IMR-90 (cell line): ENCODE data around the gene AKAP6. TPM values are rescaled to one million over a fixed set of nuclear protein-coding genes. Genes with fewer than 3 reads are reported as not detected.

Source experiments
- ATAC-seq: fragments of 200-7000 bp; cut with Tn5 transposase; 2 replicates; pipeline ENCODE4 v1.9.1; 2020; ENCODE audit warnings: low read depth, mild to moderate bottlenecking, moderate library complexity
- BruUV-seq: library from RNA; stranded (reverse); fragments of 400-500 nt; replicated peaks from 2 replicates; lab custom pipeline; 2021; lab: Mats Ljungman, UMichigan
- CTCF ChIA-PET: fragments of 300-600 bp; formaldehyde crosslinking; extraction: SDS; loops from one replicate; lab custom pipeline; 2021; ENCODE audit warnings: antibody characterized with exemption; lab: Yijun Ruan, JAX
- POLR2A ChIA-PET: fragments of 300-600 bp; sonication (Branson Sonifier 250); formaldehyde crosslinking; loops from one replicate; lab custom pipeline; 2022; ENCODE audit warnings: antibody characterized with exemption; ENCODE audit not compliant: unreplicated experiment; lab: Charles Lee
- DNase-seq: peaks from one replicate; pipeline ENCODE4 v3.0.0; 2013
- H2AFZ ChIP-seq: replicated peaks from 2 replicates; pipeline ENCODE3; 2013; ENCODE audit warnings: low read length, mild to moderate bottlenecking; ENCODE audit not compliant: poor library complexity
- H2AK5ac ChIP-seq: 2 replicates; pipeline ENCODE4 v1.6.1; 2013; ENCODE audit warnings: low read depth, low read length, inconsistent platforms
- H2AK9ac ChIP-seq: replicated peaks from 2 replicates; pipeline ENCODE3; 2013; ENCODE audit warnings: mild to moderate bottlenecking, low read depth, low read length, moderate library complexity; ENCODE audit not compliant: poor library complexity
- H2BK120ac ChIP-seq: 2 replicates; pipeline ENCODE4 v1.6.1; 2013; ENCODE audit warnings: low read depth, low read length, inconsistent platforms
- H2BK15ac ChIP-seq: 3 replicates; pipeline ENCODE4 v1.6.1; 2013; ENCODE audit warnings: low read depth, low read length, inconsistent platforms
- H2BK20ac ChIP-seq: 2 replicates; pipeline ENCODE4 v1.6.1; 2013; ENCODE audit warnings: low read depth, mild to moderate bottlenecking, inconsistent platforms, low read length, moderate library complexity
- H2BK5ac ChIP-seq: 2 replicates; pipeline ENCODE4 v1.6.1; 2013; ENCODE audit warnings: mild to moderate bottlenecking, low read depth, low read length, inconsistent platforms; ENCODE audit not compliant: poor library complexity, severe bottlenecking
- H3K14ac ChIP-seq: replicated peaks from 2 replicates; pipeline ENCODE4 v1.6.1; 2013; ENCODE audit warnings: low read depth, low read length, inconsistent platforms
- H3K18ac ChIP-seq: 2 replicates; pipeline ENCODE4 v1.6.1; 2013; ENCODE audit warnings: low read depth, low read length, control low read depth
- H3K23ac ChIP-seq: 2 replicates; pipeline ENCODE4 v1.6.1; 2013; ENCODE audit warnings: low read depth, low read length, inconsistent platforms
- H3K27ac ChIP-seq: 2 replicates; pipeline ENCODE4 v1.5.1; 2013; ENCODE audit warnings: mild to moderate bottlenecking, control low read depth, low read length; ENCODE audit not compliant: insufficient read depth
- H3K27me3 ChIP-seq: 2 replicates; pipeline ENCODE4 v1.6.1; 2013; ENCODE audit warnings: low read length; ENCODE audit not compliant: control insufficient read depth, insufficient read depth
- H3K36me3 ChIP-seq: 2 replicates; pipeline ENCODE4 v1.6.1; 2013; ENCODE audit warnings: low read length, mixed read lengths; ENCODE audit not compliant: control insufficient read depth, insufficient read depth
- H3K4ac ChIP-seq: 2 replicates; pipeline ENCODE4 v1.6.1; 2013; ENCODE audit warnings: low read depth, low read length, inconsistent platforms
- H3K4me1 ChIP-seq: 2 replicates; pipeline ENCODE4 v1.6.1; 2013; ENCODE audit warnings: low read length, mixed read lengths; ENCODE audit not compliant: control insufficient read depth, insufficient read depth
- H3K4me2 ChIP-seq: 2 replicates; pipeline ENCODE4 v1.6.1; 2013; ENCODE audit warnings: low read depth, mild to moderate bottlenecking, control low read depth, low read length, moderate library complexity
- H3K4me3 ChIP-seq: 2 replicates; pipeline ENCODE4 v1.5.1; 2013; ENCODE audit warnings: low read depth, mild to moderate bottlenecking, control low read depth, low read length, moderate library complexity; ENCODE audit not compliant: insufficient read depth
- H3K56ac ChIP-seq: 2 replicates; pipeline ENCODE4 v1.6.1; 2013; ENCODE audit warnings: low read length, inconsistent platforms; ENCODE audit not compliant: insufficient read depth; ENCODE audit errors: extremely low read depth
- H3K79me1 ChIP-seq, 2 experiments: 2 replicates each; pipeline ENCODE4 v1.6.1; 2013; ENCODE audit warnings: low read length in 2 of 2, inconsistent platforms in 1 of 2, low read depth in 1 of 2
- H3K9ac ChIP-seq: 2 replicates; pipeline ENCODE4 v1.6.1; 2013; ENCODE audit warnings: low read depth, low read length, control low read depth
- H3K9me1 ChIP-seq: 2 replicates; pipeline ENCODE4 v1.6.1; 2013; ENCODE audit warnings: low read length, inconsistent platforms; ENCODE audit not compliant: insufficient read depth
- H3K9me3 ChIP-seq: 2 replicates; pipeline ENCODE4 v1.6.1; 2013; ENCODE audit warnings: low read length; ENCODE audit not compliant: control insufficient read depth, insufficient read depth
- H4K20me1 ChIP-seq: 2 replicates; pipeline ENCODE4 v1.6.1; 2013; ENCODE audit warnings: low read length, inconsistent platforms; ENCODE audit not compliant: insufficient read depth
- H4K5ac ChIP-seq: 2 replicates; pipeline ENCODE4 v1.6.1; 2013; ENCODE audit warnings: mild to moderate bottlenecking, low read depth, low read length, control low read depth
- H4K8ac ChIP-seq, 2 experiments: 2 replicates each; pipeline ENCODE4 v1.6.1; 2013; ENCODE audit warnings: low read depth in 2 of 2, low read length in 2 of 2, control low read depth in 1 of 2, inconsistent platforms in 1 of 2
- H4K91ac ChIP-seq: 2 replicates; pipeline ENCODE4 v1.6.1; 2013; ENCODE audit warnings: low read depth, low read length, inconsistent platforms; ENCODE audit not compliant: insufficient read depth
- BHLHE40 ChIP-seq: fragments of 150-350 bp; IDR thresholded peaks from 2 replicates; pipeline ENCODE4 v1.6.1; 2016; ENCODE audit warnings: mild to moderate bottlenecking, low read depth, low read length
- CEBPB ChIP-seq: IDR thresholded peaks from 2 replicates; pipeline ENCODE4 v1.6.1; 2012; ENCODE audit warnings: low read depth, low read length, improper control_type of control experiment
- CHD1 ChIP-seq: IDR thresholded peaks from 2 replicates; pipeline ENCODE4 v1.6.1; 2012; ENCODE audit warnings: low read depth, low read length, improper control_type of control experiment
- CTCF ChIP-seq: conservative IDR thresholded peaks from 2 replicates; pipeline ENCODE4 v1.5.1; 2012; ENCODE audit warnings: mild to moderate bottlenecking, low read depth, low read length, improper control_type of control experiment
- ELK1 ChIP-seq: fragments of 150-350 bp; IDR thresholded peaks from 2 replicates; pipeline ENCODE4 v1.6.1; 2016; ENCODE audit warnings: low read depth, mild to moderate bottlenecking, low read length, moderate library complexity, borderline replicate concordance
- FOS ChIP-seq: fragments of 150-350 bp; IDR thresholded peaks from 2 replicates; pipeline ENCODE4 v1.6.1; 2016; ENCODE audit warnings: low read depth, low read length
- MAFK ChIP-seq: IDR thresholded peaks from 2 replicates; pipeline ENCODE4 v1.6.1; 2012; ENCODE audit warnings: low read depth, low read length, improper control_type of control experiment
- MAZ ChIP-seq: IDR thresholded peaks from 2 replicates; pipeline ENCODE4 v1.6.1; 2012; ENCODE audit warnings: low read depth, mild to moderate bottlenecking, low read length, improper control_type of control experiment, moderate library complexity, borderline replicate concordance
- MXI1 ChIP-seq: IDR thresholded peaks from 2 replicates; pipeline ENCODE4 v1.6.1; 2012; ENCODE audit warnings: low read depth, mild to moderate bottlenecking, low read length, moderate library complexity, borderline replicate concordance
- NFE2L2 ChIP-seq: fragments of 150-350 bp; IDR thresholded peaks from 2 replicates; pipeline ENCODE4 v1.6.1; 2016; ENCODE audit warnings: low read depth, mild to moderate bottlenecking, low read length
- POLR2A ChIP-seq: IDR thresholded peaks from 2 replicates; pipeline ENCODE4 v1.6.1; 2012; ENCODE audit warnings: mild to moderate bottlenecking, low read depth, low read length
- RAD21 ChIP-seq: IDR thresholded peaks from 2 replicates; pipeline ENCODE4 v1.6.1; 2012; ENCODE audit warnings: low read length, improper control_type of control experiment
- RCOR1 ChIP-seq: IDR thresholded peaks from 2 replicates; pipeline ENCODE4 v1.6.1; 2012; ENCODE audit warnings: mild to moderate bottlenecking, low read length, improper control_type of control experiment; ENCODE audit not compliant: insufficient replicate concordance
- RFX5 ChIP-seq: IDR thresholded peaks from 2 replicates; pipeline ENCODE4 v1.8.0; 2012; ENCODE audit warnings: low read depth, mild to moderate bottlenecking, low read length, moderate library complexity
- SMC3 ChIP-seq: fragments of 150-350 bp; IDR thresholded peaks from 2 replicates; pipeline ENCODE4 v1.6.1; 2016; ENCODE audit warnings: low read depth, mild to moderate bottlenecking, antibody characterized with exemption, low read length, moderate library complexity
- USF2 ChIP-seq: fragments of 150-350 bp; IDR thresholded peaks from 2 replicates; pipeline ENCODE4 v1.6.1; 2017; ENCODE audit warnings: mild to moderate bottlenecking, antibody characterized with exemption, low read length, low read depth
- WGBS, 2 experiments: methylation state at CpG; one replicate each; pipeline versions ENCODE4 v1.1.5 to v1.1.7; 2013; ENCODE audit warnings: missing lambda C conversion rate in 2 of 2; ENCODE audit not compliant: insufficient read length in 1 of 2; ENCODE audit errors: extremely low coverage in 2 of 2; 5-methylcytosine and 5-hydroxymethylcytosine counted together
- dilution Hi-C: fragments of 300-500 bp; cut with HindIII; formaldehyde crosslinking; loops from one replicate; pipeline ENCODE4 v1.14.3; 2018; ENCODE audit warnings: low sequenced_read_pairs; ENCODE audit not compliant: unreplicated experiment
- in situ Hi-C: fragments of 300-500 bp; cut with MboI; formaldehyde crosslinking; loops from 3 replicates; pipeline ENCODE4 v1.14.3; 2019; ENCODE audit warnings: low sequenced_read_pairs, inconsistent platforms, mixed read lengths
- intact Hi-C: fragments of 100-400 bp; cut with micrococcal nuclease; formaldehyde crosslinking; loops from 2 replicates; pipeline ENCODE4 v1.10.0; 2022
- polyA plus RNA-seq, 3 experiments: library from polyadenylated mRNA; depleted of rRNA; stranded (reverse); fragments of >200 nt; gene quantifications; 2 replicates each; pipeline ENCODE4 v1.2.3, GENCODE V29; 2012; ENCODE audit warnings: low replicate concordance in 1 of 3
- total RNA-seq: library from RNA; depleted of rRNA; stranded (reverse); fragments of >200 nt; gene quantifications from 2 replicates; pipeline ENCODE4 v1.2.3, GENCODE V29; 2012

The AKAP6 gene
- total and polyA plus RNA-seq, 2 of the 4 experiments (the other 2 are of a cell fraction), result 0.22 to 1.6 TPM

- CTCF ChIA-PET, result no interaction called here
- Histone ChIP-seq H2BK20ac (no peak overlapping the region), H3K4me3 (no peak overlapping the region), H3K4me2 (no peak overlapping the region), H3K9ac (no peak overlapping the region), H4K5ac (no peak overlapping the region), H2AK9ac (no peak overlapping the region), H3K79me1 (no peaks in the 10 kb centered on the region), H3K9me1 (peaks cover under 1% of the 10 kb centered on the region; the same call in 1 of the 2 replicates), H3K4ac (no peak overlapping the region), H3K23ac (no peak overlapping the region), H2BK120ac (no peak overlapping the region), H4K20me1 (no peaks in the 10 kb centered on the region), H3K36me3 (no peaks in the 10 kb centered on the region), H2AK5ac (no peak overlapping the region), H3K18ac (no peak overlapping the region), H3K9me3 (no peaks in the 10 kb centered on the region), H3K14ac (no peak overlapping the region), H2BK15ac (no peak overlapping the region), H3K56ac (no peak overlapping the region), H2BK5ac (no peak overlapping the region), H3K27me3 (peaks cover 2% of the 10 kb centered on the region; the same call in 1 of the 2 replicates), H4K8ac (no peak overlapping the region), H2AFZ (no peak overlapping the region), H4K91ac (no peak overlapping the region), H3K4me1 (peaks cover 3% of the 10 kb centered on the region; the same call in 1 of the 2 replicates), H3K27ac (no peak overlapping the region)
- BruUV-seq, result no TSS peak
- intact Hi-C loops, result no loop called here
- dilution Hi-C loops, result no loop called here
- no peak for DNase-seq
- in situ Hi-C loops, result no loop called here
- WGBS, 2 experiments, result no CpG with 5 or more reads among the region's 1 CpG
- no peak for TF ChIP-seq SMC3
- TF ChIP-seq RFX5, result no peak
- no peak for TF ChIP-seq USF2
- no peak for TF ChIP-seq CTCF
- TF ChIP-seq CHD1, result no peak
- no peak for TF ChIP-seq MXI1
- TF ChIP-seq BHLHE40, result no peak
- TF ChIP-seq MAFK, result no peak
- TF ChIP-seq MAZ, result no peak
- TF ChIP-seq RCOR1, result no peak
- TF ChIP-seq CEBPB, result no peak
- TF ChIP-seq NFE2L2, result no peak
- TF ChIP-seq ELK1, result no peak
- no peak for TF ChIP-seq RAD21
- TF ChIP-seq FOS, result no peak
- no peak for TF ChIP-seq POLR2A
- POLR2A ChIA-PET, result no interaction called here
- no peak for ATAC-seq
Measured at GRCh38 chr14:32364941-32365340, 35.8 kb downstream of the AKAP6 start.
